HG03095 (cell line): ENCODE data around the gene GAB4.

Experiments
- ATAC-seq: cut with Tn5 transposase; IDR thresholded peaks from one replicate; pipeline ENCODE4 v1.9.1; 2021; ENCODE audit warnings: moderate library complexity; ENCODE audit not compliant: unreplicated experiment

The GAB4 gene

DNA sequence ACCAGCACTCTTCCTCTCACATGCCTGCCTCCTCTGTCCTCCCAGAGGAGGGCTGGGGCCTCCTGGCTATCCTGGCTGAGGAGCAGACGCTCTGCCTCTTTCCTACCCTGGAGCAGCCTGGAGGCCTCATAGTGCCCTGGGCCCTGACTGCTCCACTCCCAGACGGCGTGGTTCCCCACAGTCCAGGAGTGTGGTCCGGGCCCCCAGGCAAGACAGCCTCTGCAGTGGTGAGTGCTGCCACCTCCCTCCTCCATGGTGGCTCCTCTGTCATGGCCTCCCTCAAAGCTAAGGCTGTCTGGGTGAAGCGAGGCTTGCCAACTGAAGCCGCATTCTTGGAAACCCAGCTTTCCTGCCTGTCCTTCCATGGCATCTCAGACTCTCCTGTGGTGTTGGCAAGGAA lies 19.8 kb downstream of the GAB4 start:
- ATAC-seq, result no peak

DNA sequence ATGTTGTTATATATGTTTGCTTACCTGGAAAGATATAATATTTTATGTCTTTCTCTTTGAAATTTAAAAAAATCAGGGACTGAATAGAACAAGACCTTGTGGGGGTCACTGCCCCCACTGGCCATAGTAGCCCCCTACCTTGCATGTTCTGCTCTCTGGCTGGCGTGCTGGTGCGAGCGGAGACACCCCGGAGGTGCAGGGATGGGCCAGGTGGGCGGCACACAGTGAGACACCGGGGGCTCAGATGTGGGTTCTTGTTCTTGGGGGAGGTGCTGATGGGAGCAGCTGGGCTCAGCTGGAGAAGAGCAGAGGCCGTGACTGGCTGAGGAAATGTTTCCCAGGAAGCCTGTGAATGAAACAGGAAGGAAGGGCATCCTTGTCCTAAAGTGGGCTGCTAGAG lies 20.2 kb downstream of the GAB4 start:
- no peak for ATAC-seq

DNA sequence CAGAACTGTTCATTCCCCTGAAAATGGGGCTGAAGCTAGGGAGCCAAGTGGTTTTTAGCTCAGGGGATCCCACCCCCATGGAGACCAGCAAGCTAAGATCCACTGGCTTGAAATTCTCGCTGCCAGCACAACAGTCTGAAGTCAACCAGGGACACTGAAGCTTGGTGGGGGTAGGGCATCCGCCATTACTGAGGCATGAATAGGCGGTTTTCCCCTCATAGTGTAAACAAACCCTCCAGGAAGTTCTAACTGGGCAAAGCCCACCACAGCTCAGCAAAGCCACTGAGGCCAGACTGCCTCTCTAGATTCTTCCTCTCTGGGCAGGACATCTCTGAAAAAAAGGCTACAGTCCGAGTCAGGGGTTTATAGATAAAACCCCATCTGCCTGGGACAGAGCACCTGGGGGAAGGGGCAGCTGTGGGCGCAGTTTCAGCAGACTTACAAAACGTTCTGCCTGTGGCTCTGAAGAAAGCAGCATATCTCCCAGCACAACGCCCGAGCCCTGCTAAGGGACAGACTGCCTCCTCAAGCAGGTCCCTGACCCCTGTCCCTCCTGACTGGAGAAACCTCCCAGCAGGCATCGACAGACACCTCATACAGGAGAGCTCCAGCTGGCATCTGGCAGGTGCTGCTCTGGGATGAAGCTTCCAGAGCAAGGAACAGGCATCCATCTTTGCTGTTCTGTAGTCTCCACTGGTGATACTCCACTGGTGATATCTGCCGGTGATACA lies 32.7 kb downstream of the GAB4 start:
- ATAC-seq, result no peak

DNA sequence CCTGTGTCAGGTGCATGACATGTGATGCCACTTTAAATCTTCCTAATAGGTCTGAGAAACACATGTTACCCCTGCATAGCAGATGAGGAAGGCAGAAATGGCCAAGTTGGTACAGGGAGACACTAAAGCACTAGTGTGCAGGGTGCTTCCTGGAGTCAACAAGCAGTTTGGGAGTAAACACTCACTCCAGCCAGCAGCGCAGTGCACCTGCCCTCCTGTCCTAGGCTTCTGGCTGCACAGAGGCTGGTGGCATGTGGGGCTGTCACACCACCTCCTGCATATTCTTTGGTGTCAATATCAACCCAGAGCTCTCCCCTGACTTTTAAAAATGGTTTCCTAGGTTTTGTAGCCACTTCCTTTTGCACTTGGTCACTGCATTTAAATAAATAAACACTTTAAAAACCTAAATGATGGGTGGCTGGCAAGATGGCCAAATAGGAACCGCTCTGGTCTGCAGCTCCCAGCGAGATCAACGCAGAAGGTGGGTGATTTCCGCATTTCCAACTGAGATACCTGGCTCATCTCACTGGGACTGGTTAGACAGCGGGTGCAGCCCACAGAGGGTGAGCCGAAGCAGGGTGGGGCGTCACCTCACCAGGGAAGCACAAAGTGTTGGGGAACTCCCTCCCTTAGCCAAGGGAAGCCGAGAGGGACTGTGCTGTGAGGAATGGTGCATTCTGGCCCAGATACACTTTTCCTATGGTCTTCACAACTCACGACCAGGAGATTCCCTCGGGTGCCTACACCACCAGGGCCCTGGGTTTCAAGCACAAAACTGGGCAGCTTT lies 33.5 kb downstream of the GAB4 start:
- no peak for ATAC-seq

DNA sequence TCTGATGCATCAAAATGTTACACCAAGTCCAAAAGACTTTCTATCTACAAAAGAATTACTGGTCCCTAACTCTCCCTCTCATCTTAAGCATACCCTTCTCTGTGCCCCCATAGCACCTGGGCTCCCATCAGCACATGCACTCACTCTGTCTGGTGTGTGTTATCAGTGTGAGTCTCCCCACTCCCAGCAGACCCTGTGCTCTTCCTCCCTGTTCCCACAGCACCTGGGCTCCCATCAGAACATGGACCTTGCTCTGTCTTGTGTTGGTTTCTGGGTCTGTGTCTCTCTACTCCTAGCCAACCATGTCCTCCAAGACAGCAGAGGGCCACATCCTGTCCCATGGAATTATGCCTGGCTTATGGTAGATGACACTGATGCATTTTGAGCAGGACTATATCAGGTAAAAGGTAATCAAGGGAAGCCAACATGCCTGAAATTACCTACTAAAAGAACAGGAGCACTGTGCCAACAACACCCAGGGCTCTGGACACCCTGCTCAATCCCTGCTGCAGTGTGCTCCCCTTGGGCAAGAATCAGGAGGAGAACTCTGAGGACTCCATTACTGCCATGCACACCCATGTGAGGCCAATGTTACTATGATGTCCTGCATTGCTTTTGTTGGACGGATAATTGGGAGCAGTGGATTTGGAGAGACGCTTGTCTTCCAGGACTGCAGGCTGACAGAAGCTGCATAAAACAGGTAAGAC lies 34.3 kb downstream of the GAB4 start:
- ATAC-seq, result no peak

DNA sequence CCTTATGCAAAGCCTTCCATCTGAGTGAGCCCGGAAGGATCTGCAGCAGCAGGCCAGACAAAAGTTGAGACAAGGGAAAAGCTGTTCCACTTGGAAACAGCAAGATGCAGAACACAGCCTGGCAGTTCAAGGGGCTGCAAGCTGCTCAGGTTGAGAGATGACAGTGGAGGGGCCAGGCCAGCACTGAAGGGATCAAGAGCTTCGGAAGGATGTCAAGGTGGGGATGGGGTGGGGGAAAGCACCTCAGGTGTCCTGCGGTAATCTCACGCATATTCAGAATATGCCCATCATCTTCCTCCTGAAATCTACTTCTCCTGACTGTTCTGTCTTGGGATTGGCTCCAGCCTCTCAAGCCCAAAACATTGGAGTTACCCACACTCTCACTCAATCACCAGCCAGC lies 35.7 kb downstream of the GAB4 start:
- ATAC-seq, result no peak

DNA sequence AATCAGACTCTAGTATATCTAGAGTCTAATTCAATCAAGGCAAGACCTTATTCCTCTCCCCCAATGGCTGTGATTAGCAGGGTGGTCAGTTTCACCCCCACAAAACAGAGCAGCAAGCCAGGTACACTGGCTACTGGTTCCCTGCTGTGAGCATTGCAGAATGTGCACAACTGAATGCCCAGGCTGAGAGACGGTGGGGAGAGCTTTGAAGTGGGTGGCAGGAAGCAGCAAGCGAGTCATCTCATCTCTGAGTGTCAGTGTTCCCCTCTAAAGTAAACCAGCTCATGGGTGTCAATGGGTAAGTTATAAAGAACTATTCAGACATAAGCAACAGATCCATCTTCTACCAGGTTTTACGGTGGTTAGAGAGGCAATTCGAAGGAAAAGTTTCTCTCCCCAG lies 37.6 kb downstream of the GAB4 start:
- ATAC-seq, result no peak

DNA sequence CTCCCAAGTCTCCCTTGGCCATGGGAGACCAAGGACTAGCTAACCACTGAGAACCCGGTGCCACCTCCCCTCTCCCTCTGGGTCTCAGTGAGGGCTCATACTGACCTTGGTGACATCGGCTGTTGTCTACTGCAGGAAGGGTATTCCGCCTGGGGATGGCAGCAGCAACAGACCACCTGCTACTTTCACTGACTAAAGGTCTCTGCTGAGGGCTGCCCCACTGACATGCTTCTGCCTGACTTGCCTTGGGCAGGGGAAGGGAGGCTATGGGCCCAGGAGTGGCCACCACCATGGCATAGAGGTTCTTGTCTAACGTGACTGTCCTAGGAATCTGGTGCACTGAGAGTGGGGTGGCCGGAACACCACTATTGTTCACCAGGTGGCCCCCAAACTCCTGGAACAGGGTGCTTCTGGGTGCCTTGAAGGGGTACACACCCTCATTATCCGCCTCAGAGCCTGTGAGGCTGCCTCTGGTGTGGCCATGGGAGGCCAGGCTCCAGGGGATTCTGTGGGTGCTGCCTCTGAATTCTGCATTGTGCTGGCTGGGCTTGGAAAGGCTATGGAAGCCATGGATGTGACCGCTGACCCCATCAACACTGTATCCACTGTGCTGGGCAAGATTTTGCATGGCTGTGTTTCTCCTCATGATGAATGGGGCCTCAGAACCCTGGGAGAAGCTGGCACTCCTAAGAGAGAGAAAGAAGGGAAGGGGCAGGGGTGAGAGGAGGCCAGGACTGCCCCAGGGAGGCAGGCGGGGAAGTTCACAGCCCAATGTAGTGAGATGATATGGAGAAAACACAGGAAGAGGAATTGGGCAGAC lies 38.3 kb downstream of the GAB4 start:
- ATAC-seq, result no peak

DNA sequence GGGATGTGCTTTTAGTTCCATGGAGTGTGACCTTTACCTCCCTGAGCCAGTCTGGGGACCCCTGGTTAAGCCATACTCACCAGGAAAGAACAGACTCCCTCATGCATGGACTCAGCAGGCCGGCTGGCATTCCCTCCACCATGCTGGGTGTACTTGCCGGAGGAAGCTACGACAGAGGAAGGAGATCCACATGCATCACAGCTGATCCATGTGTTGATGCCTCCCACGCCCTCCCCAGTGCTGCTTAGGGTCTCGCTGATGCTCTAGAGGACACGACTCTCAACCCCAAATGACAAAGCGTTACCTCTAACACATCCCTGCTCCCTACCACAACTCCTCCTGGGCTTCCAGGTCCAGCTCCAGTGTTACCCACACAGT lies 39.8 kb downstream of the GAB4 start:
- ATAC-seq, result no peak

DNA sequence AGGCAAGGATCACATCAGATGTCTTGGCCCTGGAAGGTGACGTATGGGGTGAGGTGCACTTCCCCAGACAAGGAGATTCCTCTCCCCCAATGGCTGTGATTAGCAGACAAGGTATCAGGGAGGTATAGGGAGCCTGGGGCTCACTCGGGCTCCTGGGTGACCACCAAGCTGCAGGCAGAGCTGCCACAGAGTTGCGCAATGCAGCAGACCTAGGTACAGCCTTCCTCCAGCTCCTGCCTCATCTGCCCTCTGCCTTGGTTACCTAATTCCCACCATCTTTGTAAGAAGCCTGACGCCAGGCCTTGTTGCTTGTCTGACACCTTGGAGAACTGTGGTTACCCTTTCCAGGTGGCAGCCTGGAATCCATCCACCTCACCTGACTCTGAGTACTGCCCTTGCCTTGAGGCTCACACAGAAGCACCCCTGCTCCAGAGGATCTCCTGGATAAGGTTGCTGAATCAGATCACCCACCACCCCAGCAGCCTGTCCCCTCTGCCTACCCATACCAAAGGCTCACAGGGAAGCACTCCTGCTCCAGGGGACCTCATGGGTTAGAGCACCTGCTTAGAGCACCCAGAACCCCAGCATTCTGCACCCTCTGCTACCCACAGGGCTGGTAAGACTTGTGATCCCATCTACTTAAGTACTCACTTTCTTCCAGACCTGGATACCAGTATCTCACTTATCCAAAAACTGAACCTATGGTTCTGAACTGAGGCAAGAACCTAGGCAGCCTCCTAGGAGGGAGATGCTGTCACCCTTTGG lies 40.4 kb downstream of the GAB4 start:
- ATAC-seq, result no peak

DNA sequence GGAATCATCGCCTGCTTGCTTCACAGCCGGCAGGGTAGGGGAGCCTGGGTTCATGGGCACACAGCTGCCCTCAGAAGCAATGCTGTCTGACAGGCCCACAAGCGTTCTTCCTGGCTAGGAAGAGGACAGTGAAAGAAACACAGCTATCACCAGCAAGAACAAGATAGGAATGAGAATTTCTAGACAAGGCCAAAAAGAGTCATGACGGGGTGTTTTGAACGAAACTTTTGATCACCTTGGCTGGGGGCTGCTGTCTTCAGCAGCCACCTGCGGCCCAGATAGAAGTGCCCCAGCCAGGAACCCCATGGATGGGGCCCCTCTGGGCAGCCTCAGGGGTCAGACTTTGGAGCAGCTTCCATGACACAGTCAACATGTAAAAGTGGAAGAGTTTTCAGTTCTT lies 41.8 kb downstream of the GAB4 start:
- no peak for ATAC-seq

DNA sequence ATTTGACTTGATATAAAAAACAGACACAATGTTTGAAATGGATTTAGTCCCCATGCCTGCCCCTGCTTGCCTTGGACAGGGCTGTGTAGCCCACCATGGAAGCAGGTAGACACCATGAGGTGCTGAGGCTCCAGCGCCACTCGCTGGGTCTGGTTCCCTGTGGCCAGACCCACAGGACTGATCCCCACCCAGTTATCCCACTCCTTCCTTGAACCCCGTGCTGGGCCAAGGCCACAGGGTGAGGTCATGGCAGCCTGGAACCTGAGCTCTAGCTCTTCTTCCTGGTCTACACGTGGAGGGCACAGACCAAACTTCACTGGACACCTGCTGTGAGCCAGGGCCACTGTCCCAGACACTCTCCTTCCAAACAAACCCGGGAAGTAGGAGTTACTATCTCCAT lies 42.5 kb downstream of the GAB4 start:
- ATAC-seq, result no peak

DNA sequence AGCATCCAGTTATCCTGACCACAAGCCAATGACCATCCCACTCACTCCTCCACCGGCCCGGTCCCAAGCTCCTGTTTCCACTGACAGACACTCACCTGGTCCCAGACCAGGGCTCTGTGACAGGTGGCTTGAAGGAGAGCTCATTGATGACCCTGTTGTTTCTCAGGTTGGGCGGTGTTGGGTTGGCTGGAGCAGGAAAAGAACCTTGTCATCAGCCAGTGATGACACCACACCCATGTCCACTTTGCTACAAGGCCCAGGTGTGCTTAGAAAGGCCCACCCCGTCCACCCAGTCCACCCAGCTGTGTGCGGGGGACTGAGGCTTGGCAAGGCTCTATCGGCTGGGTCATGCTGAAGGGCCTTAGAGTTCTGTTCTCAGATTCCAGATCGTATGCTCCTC lies 42.9 kb downstream of the GAB4 start:
- no peak for ATAC-seq

DNA sequence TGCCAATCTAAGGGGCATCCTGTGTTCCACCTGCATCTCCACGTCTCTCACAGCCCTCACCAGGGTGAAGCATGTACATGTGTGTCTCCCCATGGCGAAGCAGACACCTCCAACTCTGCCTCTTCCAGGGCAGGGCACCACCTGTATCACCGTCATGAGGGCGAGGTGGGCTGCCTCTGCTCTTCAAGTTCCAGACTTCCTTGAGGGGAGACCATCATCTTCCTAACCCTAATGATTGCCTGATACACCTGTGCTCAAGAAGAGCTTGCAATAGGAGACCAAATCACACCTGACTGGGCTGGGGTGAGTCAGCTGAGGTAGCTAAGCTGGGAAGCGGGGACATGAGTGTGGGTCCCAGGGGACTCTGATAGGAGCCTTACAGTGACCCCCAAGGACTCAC lies 43.7 kb downstream of the GAB4 start:
- ATAC-seq, result no peak

DNA sequence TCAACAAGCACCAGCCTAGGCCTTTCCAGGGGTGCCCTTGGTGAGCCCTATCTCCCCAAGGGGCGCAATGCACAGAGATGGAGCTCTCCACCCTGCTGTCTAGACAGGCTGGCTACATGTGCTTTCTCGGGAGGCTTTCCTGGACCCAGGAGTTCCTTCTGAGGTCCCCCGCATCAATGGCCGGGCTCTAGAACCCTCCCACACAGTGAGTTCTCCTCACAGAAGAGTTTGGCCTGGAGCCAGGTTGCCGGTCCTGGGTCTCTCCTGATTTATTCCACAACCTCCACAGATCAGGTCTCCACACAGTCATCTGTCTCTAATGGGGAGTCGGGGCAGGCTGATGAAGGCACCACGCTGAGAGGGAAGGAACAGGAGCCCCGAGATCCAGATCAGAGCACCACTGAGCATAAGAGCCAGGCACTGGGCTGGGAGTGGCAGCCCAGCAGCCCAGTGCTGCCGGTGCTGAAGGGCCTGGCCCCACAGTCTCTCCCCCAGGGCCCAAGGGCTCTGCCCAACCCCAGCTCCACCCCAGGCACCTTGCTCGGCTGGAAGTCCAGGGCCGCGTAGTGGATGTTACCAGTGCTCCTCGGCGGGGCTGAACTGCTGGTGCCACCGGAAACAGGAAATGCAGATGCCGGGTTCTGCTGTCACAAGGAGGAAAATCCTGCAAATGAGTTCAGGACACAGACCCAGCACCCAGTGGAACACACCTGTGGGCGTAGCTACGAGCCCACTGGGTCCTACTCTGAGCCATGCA lies 44.7 kb downstream of the GAB4 start:
- no peak for ATAC-seq

DNA sequence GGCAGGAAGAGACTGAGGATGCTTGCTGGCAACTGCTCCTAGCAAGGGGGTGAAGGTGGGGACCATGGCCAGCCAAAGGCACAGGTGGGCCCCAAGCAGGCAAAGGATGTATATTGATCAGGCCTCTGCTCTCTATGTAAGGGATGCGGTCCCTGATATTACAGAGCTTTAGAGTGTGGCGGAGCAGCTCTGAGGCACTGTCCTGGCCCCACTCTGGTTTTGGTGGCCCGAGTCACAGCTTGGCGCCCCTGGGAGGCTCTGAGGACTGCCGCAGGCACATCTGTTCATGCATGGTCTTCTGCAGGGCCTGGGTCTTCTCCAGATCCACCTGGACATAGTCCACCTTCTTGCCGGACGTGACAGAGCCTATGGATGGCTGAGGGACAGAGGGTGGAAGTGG lies 45.5 kb downstream of the GAB4 start:
- no peak for ATAC-seq

DNA sequence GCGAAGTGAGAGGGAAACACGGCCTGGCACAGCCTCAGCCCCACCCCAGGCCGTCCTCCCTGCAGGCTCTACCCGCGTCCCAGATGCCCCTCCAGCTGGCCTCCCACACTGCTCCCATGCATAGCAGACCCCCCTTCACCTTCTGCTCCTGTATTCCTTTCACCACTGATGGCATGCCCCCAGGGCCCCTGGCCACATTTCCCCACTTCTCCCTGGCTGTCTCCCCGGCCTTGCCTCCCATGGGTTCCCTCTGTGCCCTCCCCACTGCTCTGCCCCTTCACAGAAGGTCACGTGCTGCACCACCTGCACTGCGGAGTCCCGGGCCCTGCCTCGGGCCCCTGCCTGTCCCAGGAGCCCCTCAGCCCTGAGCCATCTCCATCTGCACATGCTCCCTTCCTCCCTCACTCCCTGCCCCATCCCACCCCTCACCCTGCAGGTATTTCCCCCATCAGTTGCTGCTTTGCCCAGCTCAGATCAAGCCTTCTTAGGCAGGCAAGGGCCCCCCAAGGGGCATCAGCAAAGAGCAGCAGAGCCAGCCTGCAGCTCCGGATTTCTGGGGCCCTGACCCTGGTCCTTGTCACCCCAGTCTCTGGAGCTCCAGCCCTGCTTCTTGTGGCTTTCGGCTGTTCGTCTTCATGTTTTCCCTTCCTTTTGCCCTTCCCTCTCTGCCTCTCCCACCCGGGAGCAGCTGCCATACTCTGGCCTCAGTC lies 46.4 kb downstream of the GAB4 start:
- no peak for ATAC-seq

DNA sequence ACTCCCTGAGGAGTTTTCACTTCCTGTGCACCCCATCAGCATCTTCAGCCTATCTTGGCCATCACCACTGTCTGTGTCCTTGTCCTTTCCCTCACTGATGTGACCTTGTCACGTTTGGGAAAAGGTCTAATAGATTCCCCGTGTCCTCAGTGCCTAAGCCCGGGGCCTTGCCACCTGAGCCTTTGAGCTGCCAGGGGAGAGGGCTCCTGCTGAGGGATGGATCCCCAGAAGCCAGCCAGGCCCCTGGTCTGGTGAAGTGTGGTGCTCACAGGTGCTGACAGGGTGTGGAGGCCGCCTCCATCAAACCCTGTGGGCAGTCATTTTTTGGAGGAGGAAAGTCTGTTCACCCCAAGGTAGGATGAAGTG lies 47.2 kb downstream of the GAB4 start:
- no peak for ATAC-seq

DNA sequence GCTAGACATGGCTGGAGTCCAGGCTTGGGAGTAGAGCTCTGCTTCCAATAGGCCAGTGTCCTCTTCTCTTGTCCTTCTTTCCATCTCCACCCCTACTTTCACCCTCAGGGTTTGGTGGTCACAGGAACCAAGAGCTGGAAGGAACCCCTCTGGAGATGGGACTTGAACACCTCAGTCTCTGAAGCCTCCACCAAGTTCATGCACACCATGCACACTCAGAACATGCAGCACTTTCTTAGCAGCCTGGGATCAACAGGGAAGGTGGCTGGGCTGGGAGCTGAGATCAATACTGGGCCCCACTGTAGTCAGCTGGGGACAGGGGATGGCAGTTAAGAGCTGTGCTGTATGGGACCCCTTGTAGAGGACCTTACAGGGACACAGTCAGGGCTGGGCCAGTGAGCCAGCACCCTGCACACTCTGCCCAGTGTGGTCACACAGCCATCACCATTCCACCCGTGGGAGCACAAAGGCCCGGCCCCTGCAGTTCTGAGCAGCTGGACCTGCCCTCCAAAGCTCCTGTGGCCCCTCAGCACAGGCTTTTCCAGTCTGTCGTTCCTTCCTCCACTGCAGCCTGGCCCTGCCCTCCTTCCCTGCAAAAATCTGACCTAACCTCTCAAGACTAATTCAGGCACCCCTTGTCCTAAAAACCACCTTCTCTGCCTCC lies 47.7 kb downstream of the GAB4 start:
- ATAC-seq, result no peak
